C1 segment of cervical spinal cord (tissue), 14 donors: Measurements from ENCODE around the gene CACNG7.

Source experiments
- DNase-seq, 14 donors: peaks; one replicate each; lab custom pipeline; 2025; lab: John Stamatoyannopoulos, UW

The CACNG7 gene

DNA sequence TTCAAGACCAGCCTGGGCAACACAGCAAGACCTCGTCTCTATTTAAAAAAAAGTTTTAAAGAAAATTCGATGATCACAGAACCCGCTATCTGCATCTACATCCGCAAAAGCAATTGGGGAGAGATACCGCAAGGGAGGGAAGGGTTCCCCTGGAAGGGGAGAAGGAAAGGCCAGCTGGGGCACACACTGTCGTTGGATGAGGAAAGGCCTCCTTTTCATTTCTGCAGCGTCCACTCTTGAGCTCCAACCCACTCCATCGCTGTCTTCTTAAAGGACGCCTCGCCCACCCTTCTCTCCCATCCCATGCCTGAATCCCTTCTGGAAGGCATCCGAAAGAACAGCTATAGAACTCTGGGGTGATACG, 30.3 kb upstream of the CACNG7 start:
- no peak for DNase-seq

DNA sequence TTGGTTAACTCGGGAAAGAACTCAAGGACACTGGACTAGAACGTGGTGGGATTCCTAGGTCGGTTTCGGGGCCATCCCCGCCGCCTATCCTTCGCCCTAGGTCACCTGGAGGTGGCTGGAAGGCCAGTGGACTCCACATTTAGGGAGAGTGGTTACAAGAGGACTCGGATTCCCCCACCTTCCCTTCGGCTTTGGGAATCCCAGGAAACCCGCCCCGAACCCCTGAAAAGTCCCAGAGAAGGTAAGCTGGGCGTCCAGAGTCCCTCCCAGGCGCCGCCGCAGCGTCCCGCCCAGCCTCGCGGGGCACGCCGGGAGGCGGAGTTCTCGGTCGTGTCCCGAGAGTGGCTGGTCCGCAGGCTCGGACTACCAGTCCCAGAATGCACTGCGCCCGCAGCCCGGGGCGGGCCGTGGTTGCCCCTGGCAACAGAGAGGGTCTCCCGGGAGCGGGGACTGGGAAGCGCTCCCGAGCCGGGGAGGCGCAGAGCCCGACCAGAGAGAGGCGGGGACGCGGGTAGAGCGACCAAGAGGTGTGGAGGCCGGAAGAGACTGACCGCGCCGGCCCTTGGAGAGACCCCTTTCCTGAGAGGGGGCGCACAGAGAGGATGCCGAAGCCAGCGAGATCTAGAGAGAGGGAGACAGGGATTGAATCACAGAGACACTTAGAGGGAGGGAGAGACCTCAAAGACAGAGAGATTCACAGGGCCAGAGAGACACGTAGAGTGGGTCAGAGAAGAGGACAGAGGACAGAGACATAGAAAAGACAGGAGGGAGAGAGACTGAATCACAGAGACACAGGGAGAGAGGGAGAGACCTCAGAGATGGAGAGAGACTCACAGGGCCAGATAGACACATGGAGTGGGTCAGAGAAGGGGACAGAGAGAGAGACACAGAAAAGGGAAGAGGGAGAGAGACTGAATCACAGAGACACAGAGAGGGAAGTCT, 29.7 kb upstream of the CACNG7 start:
- peak in 13 of 14 donors; percentile 47 to 96 (median 83) for DNase-seq

DNA sequence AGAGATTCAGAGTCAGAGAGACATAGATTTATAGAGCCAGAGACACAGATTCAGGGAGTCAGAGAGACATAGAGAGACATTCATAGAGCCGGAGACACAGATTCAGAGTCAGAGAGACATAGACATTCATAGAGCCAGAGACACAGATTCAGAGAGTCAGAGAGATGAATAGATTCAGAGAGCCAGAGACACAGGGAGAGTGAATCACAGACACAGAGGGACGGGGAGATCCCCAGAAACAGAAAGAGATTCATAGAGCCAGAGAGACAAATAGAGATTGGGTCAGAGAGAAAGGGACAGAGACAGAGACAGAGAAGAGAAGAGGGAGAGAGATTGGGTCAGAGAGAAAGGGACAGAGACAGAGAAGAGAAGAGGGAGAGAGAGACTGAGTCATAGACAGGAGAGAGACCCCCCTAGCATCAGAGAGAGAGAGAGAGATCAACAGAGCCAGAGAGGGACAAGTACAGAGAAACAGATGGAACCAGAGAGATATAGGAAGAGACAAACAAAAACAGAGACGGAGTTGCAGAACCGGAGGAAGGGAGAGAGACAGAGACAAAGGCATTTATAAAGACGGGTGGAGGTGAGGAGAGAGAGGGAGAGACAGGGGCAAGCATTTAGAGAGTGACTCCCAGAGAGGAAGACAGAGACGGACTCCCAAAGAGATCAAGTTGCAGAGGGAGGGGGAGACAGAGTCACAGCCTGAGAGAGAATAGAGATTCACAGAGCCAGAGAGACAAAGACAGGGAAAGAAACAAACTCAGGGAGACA, 28.2 kb upstream of the CACNG7 start:
- DNase-seq = no peak

DNA sequence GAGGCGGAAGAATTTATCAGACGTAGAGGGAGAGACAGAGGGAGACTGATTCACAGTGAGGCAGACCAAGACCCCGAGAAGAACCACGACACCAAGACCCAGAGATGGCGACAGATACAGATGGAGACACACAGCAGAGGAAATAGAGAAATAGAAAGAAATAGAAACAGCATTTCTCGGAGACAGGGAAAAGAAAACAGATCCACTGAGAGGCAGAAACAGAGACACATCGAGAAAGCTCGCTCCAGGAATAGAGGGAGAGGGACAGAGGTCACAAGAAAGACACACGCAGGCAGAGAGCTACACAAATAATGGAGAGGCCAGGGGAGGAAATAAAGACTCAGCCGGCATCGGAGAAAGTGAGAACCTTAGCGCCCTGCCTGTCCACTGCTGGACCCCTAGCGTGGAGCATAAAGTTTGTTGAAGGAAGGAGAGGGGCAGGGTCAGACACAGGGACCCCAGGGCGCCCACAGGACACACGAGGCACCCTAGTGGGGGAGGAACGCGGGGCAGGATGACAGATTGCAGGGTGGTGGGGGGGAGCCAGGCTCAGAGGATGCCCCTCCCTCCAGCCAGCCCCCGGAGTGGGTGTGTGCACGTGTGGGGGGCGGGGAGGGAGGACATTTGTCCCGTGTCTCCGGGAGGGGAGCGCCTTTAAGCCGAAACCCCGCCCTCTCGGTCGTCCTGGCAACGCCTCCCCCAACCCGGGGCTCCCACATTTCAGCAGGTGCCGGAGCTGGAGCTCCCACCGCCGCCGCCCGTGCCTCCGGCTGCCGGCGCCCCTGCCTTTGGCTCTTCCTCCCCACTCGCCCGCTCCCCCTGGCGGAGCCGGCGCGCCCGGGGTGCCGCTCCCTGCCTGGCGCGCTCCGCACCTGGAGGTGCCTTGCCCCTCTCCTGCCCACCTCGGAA, 27.3 kb upstream of the CACNG7 start, which contains the start of gene PRKCG:
Gene PRKCG, plus strand, starts transcription at position 716 of the 909 bp plus-strand sequence. CDS start 298 bp downstream, outside the sequence.
- peak in 2 of 14 donors; percentile 5 for DNase-seq

DNA sequence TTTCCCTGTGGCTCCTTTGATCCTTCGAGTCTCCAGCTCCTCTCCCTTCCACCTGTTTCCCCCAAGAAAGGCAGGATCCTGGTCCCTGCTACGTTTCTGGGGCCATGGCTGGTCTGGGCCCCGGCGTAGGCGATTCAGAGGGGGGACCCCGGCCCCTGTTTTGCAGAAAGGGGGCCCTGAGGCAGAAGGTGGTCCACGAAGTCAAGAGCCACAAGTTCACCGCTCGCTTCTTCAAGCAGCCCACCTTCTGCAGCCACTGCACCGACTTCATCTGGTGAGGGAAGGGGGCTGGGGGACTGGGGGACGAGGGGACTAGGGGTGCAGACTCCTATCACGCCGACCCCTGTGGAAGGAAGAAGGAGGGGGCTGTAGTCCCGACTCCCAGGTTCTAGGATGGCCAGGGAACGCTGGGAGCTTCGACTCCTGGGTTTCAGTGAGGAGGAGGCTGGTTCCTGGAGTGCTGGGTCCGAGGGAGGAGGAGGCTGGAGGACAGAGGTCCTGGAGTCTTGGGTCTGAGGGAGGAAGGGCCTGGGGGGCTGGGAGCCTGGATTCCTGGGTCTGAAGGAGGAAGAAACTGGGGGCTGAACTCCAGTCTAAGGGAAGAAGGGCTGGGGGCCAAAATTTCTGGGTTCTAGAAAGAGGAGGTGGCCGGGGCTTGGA, 26.6 kb upstream of the CACNG7 start:
- no peak for DNase-seq

DNA sequence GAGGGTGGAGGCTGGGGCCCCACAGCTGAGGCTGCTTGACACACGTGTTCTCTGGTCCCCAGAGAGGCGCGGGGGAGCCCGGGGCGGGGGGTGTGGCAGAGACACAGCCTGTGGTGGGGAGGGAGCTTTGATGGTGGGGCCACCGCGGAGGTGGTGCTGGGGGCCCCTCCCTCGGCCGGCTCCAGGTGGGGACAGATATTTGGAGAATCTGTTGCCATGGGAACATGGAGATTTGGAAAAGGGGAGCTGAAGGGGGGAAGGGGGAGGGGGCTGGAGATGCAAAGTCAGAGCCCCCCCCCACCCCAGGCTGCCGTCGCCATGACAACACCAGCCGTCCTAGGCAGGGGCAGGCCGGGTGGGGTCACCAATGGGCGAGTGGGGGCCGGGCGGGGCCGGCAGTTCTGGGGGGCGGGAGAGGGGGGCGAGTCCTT, 25.8 kb upstream of the CACNG7 start:
- DNase-seq = no peak

DNA sequence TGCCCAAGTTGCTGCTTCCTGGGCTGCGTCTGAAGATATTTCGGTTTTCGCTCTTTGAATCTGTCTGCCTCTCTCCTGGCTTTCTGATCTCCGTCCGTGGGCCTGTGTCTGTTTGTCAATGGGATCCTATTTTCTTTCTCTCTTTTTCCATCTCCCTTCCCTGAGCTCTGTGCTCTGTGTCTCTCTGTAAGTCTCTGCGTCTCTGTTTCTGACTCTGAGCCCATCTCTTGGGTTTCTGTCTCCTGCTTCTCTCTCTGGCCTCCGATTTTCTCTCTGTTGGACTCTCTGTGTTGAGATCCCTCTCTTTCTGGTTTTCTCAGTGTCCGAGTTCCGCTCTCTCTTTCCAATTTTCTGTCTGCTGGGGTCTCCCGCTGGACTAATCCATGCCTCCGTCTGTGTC, 25.3 kb upstream of the CACNG7 start:
- DNase-seq = no peak

DNA sequence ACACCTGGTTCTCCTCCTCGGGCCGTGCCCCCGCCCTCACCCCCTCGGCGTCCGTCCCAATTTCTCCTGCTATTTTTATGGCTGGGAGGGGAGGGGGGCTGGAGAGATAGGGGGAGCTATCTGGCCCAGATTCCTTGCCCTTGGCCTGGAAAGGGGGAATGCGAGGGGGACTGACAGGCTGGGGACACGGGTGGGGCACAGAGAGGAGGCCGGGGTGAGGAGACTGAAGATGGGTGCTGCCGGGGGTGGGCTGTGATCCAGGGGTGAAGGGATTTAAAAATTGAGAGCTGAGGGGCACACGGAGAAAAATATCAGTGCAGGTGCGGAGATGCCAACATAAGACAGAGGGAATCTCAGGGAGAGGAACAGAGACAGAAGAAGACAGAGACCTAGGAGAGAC, 24.8 kb upstream of the CACNG7 start:
- DNase-seq = no peak

DNA sequence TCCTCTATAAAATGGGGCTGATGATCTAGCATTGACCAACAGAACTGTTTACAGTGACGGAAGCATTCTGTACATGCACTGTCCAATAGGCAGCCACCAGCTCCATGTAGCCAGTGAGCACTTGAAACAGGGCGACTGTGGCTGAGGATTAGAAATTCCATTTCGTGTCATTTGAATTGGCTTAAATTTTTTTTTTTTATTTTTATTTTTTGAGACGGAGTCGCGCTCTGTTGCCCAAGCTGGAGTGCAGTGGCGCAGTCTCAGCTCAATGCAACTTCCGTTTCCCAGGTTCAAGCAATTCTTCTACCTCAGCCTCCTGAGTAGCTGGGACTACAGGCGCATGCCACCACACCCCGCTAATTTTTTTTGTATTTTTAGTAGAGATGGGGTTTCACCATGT, 24.0 kb upstream of the CACNG7 start:
- no peak for DNase-seq

DNA sequence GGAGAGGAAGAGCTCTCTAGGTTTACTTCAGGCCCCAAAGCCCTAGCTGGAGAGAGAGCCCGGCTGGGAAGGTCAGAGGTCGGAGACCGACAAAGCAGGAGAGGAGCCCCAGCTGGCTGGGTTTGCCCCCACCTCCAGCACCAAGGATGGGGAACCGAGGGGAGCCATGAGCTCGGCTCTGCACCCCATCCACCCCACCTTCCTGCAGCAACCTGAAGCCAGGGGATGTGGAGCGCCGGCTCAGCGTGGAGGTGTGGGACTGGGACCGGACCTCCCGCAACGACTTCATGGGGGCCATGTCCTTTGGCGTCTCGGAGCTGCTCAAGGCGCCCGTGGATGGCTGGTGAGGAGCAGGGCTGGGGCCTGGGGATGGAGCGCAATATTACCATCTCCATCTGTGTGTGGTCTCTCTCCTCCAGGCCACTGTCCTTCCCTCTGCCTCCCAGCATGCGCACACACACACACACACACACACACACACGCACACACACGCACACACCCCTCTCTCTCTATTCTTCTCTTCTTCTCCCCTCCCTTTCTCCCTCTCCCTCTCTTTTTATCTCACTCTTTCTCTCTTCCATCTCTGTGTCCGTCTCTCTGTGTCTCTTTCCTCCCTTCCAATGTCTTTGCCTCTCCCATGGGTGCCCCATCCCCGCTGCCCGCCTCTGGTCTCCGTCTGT, 16.6 kb upstream of the CACNG7 start:
- DNase-seq = no peak

DNA sequence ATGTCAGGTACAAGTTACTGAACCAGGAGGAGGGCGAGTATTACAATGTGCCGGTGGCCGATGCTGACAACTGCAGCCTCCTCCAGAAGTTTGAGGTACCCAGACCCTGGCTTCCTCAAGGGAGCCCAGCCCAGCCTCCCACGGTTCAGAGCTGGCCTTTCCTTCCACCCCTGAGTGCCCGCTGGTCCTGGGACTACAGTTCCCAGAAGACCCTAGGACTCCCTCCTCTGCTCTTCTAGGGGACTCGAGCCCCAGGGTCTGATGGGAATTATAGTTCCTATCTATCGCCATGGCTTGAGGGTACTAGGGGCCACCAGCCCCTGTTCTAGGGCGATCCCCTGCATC, 16.1 kb upstream of the CACNG7 start:
- no peak for DNase-seq

DNA sequence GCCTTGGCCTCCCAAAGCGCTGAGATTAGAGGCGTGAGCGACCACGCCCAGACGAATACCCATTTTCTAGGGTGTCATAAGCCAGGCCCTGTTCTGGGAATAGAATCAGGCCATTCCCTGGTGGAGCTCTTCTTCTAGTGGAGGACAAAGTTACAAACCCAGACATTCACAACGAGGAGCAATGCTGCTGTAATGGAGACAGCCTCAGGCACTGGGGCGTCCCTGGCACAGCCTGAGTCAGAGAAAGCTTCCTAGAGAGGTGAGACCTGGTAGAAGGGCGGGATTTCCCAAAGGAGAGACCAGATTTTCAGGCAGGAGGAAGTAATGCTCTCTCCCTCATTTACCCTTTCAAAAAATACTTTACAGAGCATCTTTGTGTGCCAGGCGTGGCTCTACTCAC, 14.4 kb upstream of the CACNG7 start:
- DNase-seq = no peak

DNA sequence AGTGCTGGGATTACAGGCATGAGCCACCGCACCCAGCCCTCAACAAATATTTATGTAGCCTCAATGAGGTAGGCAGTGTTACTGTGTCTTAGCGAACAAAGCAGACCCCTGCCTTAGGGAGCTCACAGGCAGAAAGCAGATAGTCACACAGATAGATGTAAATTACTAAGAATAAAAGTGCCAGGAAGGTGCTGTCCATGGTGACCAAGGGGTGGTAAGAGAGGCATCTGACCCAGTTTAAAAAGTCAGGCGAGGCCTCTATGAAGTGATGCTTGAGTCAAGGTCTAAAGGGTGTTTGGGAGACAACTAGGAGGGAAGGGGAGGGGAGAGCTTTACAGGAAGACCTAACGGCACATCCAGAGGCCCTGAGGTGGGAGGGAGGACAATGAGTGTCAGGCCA, 12.4 kb upstream of the CACNG7 start:
- DNase-seq = no peak

DNA sequence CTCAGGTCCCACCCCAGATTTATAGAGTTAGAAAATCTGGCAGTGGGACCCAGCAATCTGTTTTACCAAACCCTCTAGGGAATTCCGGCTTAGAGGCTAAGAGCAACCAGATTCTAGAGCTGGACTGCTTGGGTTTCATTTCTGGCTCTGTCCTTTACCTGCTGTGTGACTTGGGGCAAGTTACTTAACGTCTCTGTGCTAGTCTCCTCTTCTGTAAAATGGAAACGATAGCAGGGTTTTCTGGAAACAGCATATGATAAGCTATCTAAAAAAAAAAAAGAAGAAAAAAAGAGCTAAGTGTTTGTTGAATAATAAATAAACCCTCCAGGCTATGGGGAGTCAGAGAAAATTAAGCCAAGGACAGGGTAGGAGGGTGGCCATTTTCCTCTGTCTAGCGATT, 11.6 kb upstream of the CACNG7 start:
- no peak for DNase-seq

DNA sequence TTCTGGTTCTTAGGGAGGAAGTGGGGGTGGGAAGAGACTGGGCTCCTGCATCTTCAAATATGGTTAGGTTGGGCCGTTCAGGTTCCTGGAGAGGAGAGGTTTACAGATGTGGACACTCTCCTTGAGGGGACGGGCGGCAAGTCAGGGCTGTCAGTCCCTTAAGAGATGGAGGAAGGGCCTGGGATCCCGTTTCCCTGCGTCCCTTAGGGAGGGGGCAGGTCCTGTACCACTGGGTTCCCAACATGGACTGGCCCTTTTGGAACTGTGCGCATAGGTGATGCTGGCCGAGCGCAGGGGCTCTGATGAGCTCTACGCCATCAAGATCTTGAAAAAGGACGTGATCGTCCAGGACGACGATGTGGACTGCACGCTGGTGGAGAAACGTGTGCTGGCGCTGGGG, 10.9 kb upstream of the CACNG7 start:
- DNase-seq = no peak

DNA sequence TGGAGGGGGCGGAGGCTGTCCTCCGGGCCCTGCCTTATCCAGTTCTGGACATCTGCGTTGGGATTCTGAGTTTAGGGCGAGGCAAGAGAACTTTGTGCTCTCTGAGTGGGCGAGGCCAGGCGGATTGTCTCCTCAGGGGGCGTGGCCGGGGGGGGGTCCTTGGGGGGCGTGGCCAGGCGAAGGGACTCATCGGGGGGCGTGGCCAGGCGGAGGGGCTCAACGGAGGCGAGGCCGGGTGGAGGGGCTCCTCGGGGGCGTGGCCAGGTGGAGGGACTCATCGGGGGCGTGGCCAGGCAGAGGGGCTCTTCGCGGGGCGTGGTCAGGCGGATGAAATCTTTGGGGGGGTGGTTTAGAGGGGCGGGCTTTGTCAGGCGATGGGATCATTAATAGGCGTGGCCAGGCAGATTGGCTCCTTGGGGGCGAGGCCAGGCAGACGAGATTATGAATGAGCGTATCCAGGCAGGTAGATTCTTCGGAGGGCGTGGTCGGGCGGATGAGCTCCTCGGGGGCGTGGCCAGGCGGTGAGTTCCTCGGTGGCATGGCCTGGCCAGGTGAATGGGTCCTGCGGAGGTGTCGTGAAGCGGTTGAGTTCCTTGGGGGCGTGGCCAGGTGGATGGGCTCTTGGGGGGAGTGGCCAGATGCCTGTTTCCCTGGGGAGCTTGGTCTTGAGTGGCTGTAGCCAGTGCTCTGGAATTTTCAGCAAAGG, 10.3 kb upstream of the CACNG7 start:
- DNase-seq = no peak

DNA sequence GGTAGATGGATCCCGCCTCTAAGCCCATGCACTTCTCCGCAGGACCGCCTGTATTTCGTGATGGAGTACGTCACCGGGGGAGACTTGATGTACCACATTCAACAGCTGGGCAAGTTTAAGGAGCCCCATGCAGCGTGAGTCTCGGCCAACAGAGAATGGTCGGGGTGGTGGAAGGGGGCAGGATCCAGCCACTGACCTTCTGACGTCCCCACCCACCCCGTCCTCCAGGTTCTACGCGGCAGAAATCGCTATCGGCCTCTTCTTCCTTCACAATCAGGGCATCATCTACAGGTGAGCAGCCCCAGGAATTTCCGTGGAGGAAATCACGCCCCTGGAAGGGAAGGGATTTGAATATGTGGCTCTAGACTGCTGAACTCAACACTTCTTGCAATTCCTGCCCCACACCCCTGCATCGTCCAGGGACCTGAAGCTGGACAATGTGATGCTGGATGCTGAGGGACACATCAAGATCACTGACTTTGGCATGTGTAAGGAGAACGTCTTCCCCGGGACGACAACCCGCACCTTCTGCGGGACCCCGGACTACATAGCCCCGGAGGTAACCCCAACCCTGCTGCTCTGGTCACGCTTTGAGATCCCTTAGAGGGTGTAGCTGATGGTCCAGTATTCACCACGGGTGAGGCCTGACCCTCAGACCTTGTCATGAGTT, 8.8 kb upstream of the CACNG7 start:
- DNase-seq = no peak

DNA sequence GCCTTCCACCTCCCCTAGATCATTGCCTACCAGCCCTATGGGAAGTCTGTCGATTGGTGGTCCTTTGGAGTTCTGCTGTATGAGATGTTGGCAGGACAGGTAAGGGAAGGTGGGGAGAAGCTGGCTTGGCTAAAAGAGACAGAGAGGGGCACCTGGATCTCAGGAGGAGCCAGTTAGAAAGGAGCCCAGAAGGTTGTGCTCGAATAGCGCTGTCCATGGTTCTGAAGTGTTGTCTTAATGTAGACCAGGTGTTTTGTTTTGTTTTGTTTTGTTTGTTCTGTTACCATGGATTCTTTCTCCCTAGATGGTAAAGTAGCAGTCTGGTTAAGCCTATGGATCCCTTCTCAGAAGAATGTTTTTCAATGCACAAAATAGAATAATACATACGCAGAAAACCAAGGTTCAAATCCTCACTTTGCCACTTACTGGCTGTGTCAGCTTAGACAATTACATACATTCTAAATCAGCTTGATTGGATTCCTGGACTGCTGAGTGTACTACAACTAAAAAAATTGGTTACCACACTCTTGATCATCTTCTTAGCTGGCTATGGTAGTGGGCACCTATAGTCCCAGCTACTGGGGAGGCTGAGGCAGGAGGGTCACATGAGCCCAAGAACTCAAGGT, 5.9 kb upstream of the CACNG7 start:
- DNase-seq = no peak

DNA sequence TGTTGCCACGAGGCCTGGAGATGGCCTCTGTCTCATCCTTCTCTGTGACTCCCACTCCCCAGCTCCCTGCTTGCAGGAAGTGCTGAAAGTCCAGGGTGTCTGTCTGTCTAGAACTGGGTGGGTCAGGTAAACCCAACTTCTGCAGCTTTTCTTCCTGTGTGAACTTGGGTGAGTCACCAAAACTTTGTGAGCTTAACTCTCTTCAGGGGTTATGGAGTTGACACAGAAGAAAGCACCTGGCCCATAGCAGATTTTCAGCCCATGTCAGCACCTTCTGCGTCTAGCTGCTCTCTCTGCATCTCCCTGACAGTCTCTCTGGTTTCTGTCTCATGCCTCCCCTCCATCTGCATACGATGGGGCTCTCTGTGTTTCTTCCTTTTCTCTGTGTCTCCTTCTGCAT, 4.2 kb upstream of the CACNG7 start:
- no peak for DNase-seq
